ENCODE measurements around the gene SH3PXD2A. TPM values are rescaled to one million over a fixed set of nuclear protein-coding genes. Genes with fewer than 3 reads are reported as not detected.

Gene SH3PXD2A
- total and polyA plus RNA-seq, 2 of the 4 experiments (the other 2 are of a cell fraction) = 6.3 to 23.0 TPM

DNA sequence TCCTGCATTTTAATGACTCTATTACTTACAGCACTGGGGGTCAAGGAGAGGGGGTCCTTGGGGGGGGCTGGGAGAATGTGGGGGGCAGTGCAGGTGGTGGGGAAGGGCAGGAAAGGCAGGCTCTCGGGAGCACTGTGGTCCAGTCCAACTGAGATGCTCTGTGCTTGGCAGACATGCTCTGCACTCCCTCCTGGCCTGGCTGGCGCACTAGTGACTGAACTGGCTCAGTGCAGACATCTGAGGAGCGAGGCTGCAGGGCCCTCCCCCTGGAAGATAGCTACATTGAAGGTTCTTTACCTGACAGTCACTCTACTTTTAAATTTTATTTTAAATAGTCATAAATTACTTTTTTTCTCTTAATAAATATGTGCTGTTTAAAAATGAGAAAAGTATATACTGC lies 256.2 kb downstream of the SH3PXD2A start:
- no peak overlapping the region for H2BK20ac ChIP-seq (ENCODE audit: low read depth, low read length)
- peaks cover 11% of the 10 kb centered on the region; the same call in 1 of the 2 replicates for H4K20me1 ChIP-seq (ENCODE audit: insufficient read depth, low read length)
- H3K27ac ChIP-seq (ENCODE audit: insufficient read depth, low read length) = no peak overlapping the region
- ChIA-PET CTCF (interaction anchor here (0.7 to 2.8 kb wide), 4 partner anchors 12 to 87 kb away, joined by 3 to 17 read pairs (median 3); no protein-coding TSS in a partner anchor), POLR2A (ENCODE audit: unreplicated experiment) (no interaction called here)
- no peak for DNase-seq
- no peak overlapping the region for H3K4me3 ChIP-seq (ENCODE audit: insufficient read depth, low read depth, low read length)
- no peak overlapping the region for H2BK120ac ChIP-seq (ENCODE audit: low read depth, low read length)
- no peak overlapping the region for H4K5ac ChIP-seq (ENCODE audit: low read depth, low read length)
- H3K79me1 ChIP-seq (ENCODE audit: low read depth in 1 of 2, low read length in 2 of 2) = peaks cover 0 to 25% of the 10 kb centered on the region in 2 experiments; a peak in 1 of 4 replicates
- H3K18ac ChIP-seq (ENCODE audit: low read depth, low read length) = no peak overlapping the region
- no TSS peak for BruUV-seq (replicated peaks)
- in situ Hi-C loops (cut with MboI; ENCODE audit: low sequenced_read_pairs) (loop anchor here (10.0 kb wide), 1 partner anchor 256 kb away; the partner anchor contains the start of gene SH3PXD2A), intact Hi-C loops (cut with micrococcal nuclease) (loop anchor here (2.0 to 5.0 kb wide), 2 partner anchors 62 to 258 kb away; partner anchors contain the start of gene SH3PXD2A), dilution Hi-C loops (cut with HindIII; ENCODE audit: low sequenced_read_pairs, unreplicated experiment) (no loop called here)
- peaks cover 3% of the 10 kb centered on the region; the same call in 1 of the 2 replicates for H3K9me1 ChIP-seq (ENCODE audit: insufficient read depth, low read length)
- no peak overlapping the region for H2AK5ac ChIP-seq (ENCODE audit: low read depth, low read length)
- TF ChIP-seq SMC3 (IDR thresholded peaks at IDR 0.05; ENCODE audit: low read depth, low read length) = no peak
- TF ChIP-seq, protein P1, sequence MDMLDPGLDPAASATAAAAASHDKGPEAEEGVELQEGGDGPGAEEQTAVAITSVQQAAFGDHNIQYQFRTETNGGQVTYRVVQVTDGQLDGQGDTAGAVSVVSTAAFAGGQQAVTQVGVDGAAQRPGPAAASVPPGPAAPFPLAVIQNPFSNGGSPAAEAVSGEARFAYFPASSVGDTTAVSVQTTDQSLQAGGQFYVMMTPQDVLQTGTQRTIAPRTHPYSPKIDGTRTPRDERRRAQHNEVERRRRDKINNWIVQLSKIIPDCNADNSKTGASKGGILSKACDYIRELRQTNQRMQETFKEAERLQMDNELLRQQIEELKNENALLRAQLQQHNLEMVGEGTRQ (IDR thresholded peaks at IDR 0.05; ENCODE audit: low read depth, low read length) = no peak
- H4K91ac ChIP-seq (ENCODE audit: insufficient read depth, low read depth, low read length) = no peak overlapping the region
- ATAC-seq (ENCODE audit: low read depth) = peak; percentile 40
- H4K8ac ChIP-seq (ENCODE audit: low read depth in 2 of 2, low read length in 2 of 2) = no peak overlapping the region
- H2BK5ac ChIP-seq (ENCODE audit: low read depth, low read length, poor library complexity, severe bottlenecking) = no peak overlapping the region
- no CpG with 5 or more reads among the region's 3 CpGs for WGBS, 2 experiments (ENCODE audit: extremely low coverage in 2 of 2, insufficient read length in 1 of 2)
- H2BK15ac ChIP-seq (ENCODE audit: low read depth, low read length) = no peak overlapping the region
- H2AFZ ChIP-seq (replicated peaks; ENCODE audit: low read length, poor library complexity) = no peak overlapping the region
- H3K4me2 ChIP-seq (ENCODE audit: low read depth, low read length) = no peak overlapping the region
- no peak overlapping the region for H3K56ac ChIP-seq (ENCODE audit: extremely low read depth, insufficient read depth, low read length)
- H3K9ac ChIP-seq (ENCODE audit: low read depth, low read length) = no peak overlapping the region
- no peak overlapping the region for H3K4ac ChIP-seq (ENCODE audit: low read depth, low read length)
- H3K36me3 ChIP-seq (ENCODE audit: control insufficient read depth, insufficient read depth, low read length) = peaks cover 32% of the 10 kb centered on the region
- H3K9me3 ChIP-seq (ENCODE audit: control insufficient read depth, insufficient read depth, low read length) = no peaks in the 10 kb centered on the region
- no peak overlapping the region for H3K23ac ChIP-seq (ENCODE audit: low read depth, low read length)
- no peak overlapping the region for H2AK9ac ChIP-seq (replicated peaks; ENCODE audit: low read depth, low read length, poor library complexity)
- H3K14ac ChIP-seq (replicated peaks; ENCODE audit: low read depth, low read length) = no peak overlapping the region
- H3K4me1 ChIP-seq (ENCODE audit: control insufficient read depth, insufficient read depth, low read length) = no peaks in the 10 kb centered on the region; the same call in 1 of the 2 replicates
- H3K27me3 ChIP-seq (ENCODE audit: control insufficient read depth, insufficient read depth, low read length) = no peaks in the 10 kb centered on the region
